HCT116 (cell line): ENCODE results near the gene RNF212. TPM values are rescaled to one million over a fixed set of nuclear protein-coding genes. Genes with fewer than 3 reads are reported as not detected.

Experiments used
- ATAC-seq: fragments of 200-7000 bp; cut with Tn5 transposase; 2 replicates; pipeline ENCODE4 v1.9.1; 2020; ENCODE audit warnings: mild to moderate bottlenecking, moderate library complexity
- BruUV-seq: library from RNA; stranded (reverse); fragments of 400-500 nt; replicated peaks from 2 replicates; lab custom pipeline; 2021; lab: Mats Ljungman, UMichigan
- CTCF ChIA-PET: fragments of 300-600 bp; sonication (Branson Sonifier 250); formaldehyde crosslinking; loops from one replicate; lab custom pipeline; 2021; ENCODE audit warnings: antibody characterized with exemption; lab: Charles Lee
- POLR2A ChIA-PET: fragments of 300-600, 350-600 bp; sonication (Branson Sonifier 250); formaldehyde crosslinking; loops from one replicate; lab custom pipeline; 2021; ENCODE audit warnings: antibody characterized with exemption; lab: Charles Lee
- RAD21 ChIA-PET, 2 experiments: fragments of 300-600 bp; sonication (Branson Sonifier 250); formaldehyde crosslinking; loops; one replicate each; lab custom pipeline; 2023; ENCODE audit warnings: low total read pairs in 2 of 2; ENCODE audit not compliant: uncharacterized antibody in 2 of 2, unreplicated experiment in 2 of 2, low non-redundant PET in 1 of 2; lab: Charles Lee
- DNase-seq: peaks from one replicate; pipeline ENCODE4 v3.0.0-alpha.2; 2010; ENCODE audit warnings: low read depth, low spot score
- H2AFZ ChIP-seq: fragments of 200-600 bp; shearing (Covaris generic), sonication (generic); 2 replicates; pipeline ENCODE4 v1.6.1; 2017; ENCODE audit warnings: low read depth, mixed run types, mixed read lengths, antibody characterized with exemption, low read length; ENCODE audit not compliant: poor library complexity, severe bottlenecking
- H3K27ac ChIP-seq: 2 replicates; pipeline ENCODE4 v1.5.1; 2012; ENCODE audit warnings: low read depth, low read length
- H3K27me3 ChIP-seq: fragments of 200-600 bp; sonication (generic); 2 replicates; pipeline ENCODE4 v1.6.1; 2016; ENCODE audit warnings: mixed run types, low read length, mixed read lengths; ENCODE audit not compliant: insufficient read depth
- H3K36me3 ChIP-seq, 2 experiments: fragments of 200-500 bp in 1 of 2; fragments of 200-600 bp in 1 of 2; sonication (Bioruptor generic) in 1 of 2; sonication (generic) in 1 of 2; 2 replicates each; pipeline versions ENCODE4 v1.5.1 to v1.6.1; 2014 to 2016; ENCODE audit warnings: low read length in 2 of 2, inconsistent platforms in 1 of 2, mixed read lengths in 1 of 2, mixed run types in 1 of 2; ENCODE audit not compliant: insufficient read depth in 2 of 2, control insufficient read depth in 1 of 2
- H3K4me1 ChIP-seq, 2 experiments: fragments of 200-600 bp in 1 of 2; sonication (generic) in 1 of 2; 2 replicates each; pipeline versions ENCODE4 v1.5.1 to v1.6.1; 2012 to 2017; ENCODE audit warnings: low read length in 2 of 2, inconsistent platforms in 1 of 2, mild to moderate bottlenecking in 1 of 2, mixed read lengths in 1 of 2, mixed run types in 1 of 2, moderate library complexity in 1 of 2; ENCODE audit not compliant: insufficient read depth in 2 of 2, control insufficient read depth in 1 of 2
- H3K4me2 ChIP-seq: fragments of 200-600 bp; sonication (generic); 2 replicates; pipeline ENCODE4 v1.6.1; 2017; ENCODE audit warnings: mixed run types, low read length, mixed read lengths
- H3K4me3 ChIP-seq, 2 experiments: fragments of 200-600 bp in 1 of 2; sonication (generic) in 1 of 2; replicated peaks in 1 of 2; 2 replicates each; pipeline ENCODE4 v1.5.1; 2011 to 2016; ENCODE audit warnings: low read length in 2 of 2, control low read depth in 1 of 2, low read depth in 1 of 2, mild to moderate bottlenecking in 1 of 2, mixed read lengths in 1 of 2, mixed run types in 1 of 2
- H3K79me2 ChIP-seq: fragments of 200-600 bp; sonication (generic); 2 replicates; pipeline ENCODE4 v1.6.1; 2017; ENCODE audit warnings: mild to moderate bottlenecking, mixed run types, low read length, moderate library complexity, mixed read lengths; ENCODE audit not compliant: insufficient read depth
- H3K9ac ChIP-seq: fragments of 200-600 bp; sonication (generic); 2 replicates; pipeline ENCODE4 v1.6.1; 2016; ENCODE audit warnings: low read length, mixed read lengths
- H3K9me2 ChIP-seq: fragments of 200-600 bp; sonication (generic), shearing (Covaris generic); 2 replicates; pipeline ENCODE4 v1.6.1; 2017; ENCODE audit warnings: mixed run types, mild to moderate bottlenecking, moderate library complexity; ENCODE audit not compliant: insufficient read depth
- H3K9me3 ChIP-seq, 2 experiments: fragments of 200-500 bp in 1 of 2; fragments of 200-600 bp in 1 of 2; sonication (Bioruptor generic) in 1 of 2; sonication (generic) in 1 of 2; 2 replicates each; pipeline ENCODE4 v1.6.1; 2014 to 2017; ENCODE audit warnings: low read length in 2 of 2, mixed read lengths in 2 of 2, inconsistent platforms in 1 of 2, low read depth in 1 of 2, mild to moderate bottlenecking in 1 of 2, mixed run types in 1 of 2, moderate library complexity in 1 of 2; ENCODE audit not compliant: control insufficient read depth in 1 of 2, insufficient read depth in 1 of 2
- H4K20me1 ChIP-seq: fragments of 200-600 bp; sonication (generic), shearing (Covaris generic); 2 replicates; pipeline ENCODE4 v1.6.1; 2017; ENCODE audit warnings: mixed run types, mild to moderate bottlenecking, moderate library complexity; ENCODE audit not compliant: insufficient read depth
- CBX3 ChIP-seq: IDR thresholded peaks from 2 replicates; pipeline ENCODE4 v1.6.1; 2012; ENCODE audit warnings: low read depth
- CEBPB ChIP-seq: IDR thresholded peaks from 2 replicates; pipeline ENCODE4 v1.6.1; 2012; ENCODE audit warnings: low read depth
- FOSL1 ChIP-seq: IDR thresholded peaks from 2 replicates; pipeline ENCODE4 v1.6.1; 2012; ENCODE audit warnings: low read depth
- MAX ChIP-seq: IDR thresholded peaks from 2 replicates; pipeline ENCODE4 v1.6.1; 2012
- POLR2A ChIP-seq: IDR thresholded peaks from 2 replicates; pipeline ENCODE4 v1.7.0; 2011; ENCODE audit warnings: borderline replicate concordance; ENCODE audit not compliant: insufficient read depth, insufficient read length; ENCODE audit errors: extremely low read depth
- POLR2AphosphoS5 ChIP-seq: IDR thresholded peaks from 2 replicates; pipeline ENCODE4 v1.6.1; 2011; ENCODE audit warnings: mild to moderate bottlenecking, low read depth, low read length, moderate library complexity
- RAD21 ChIP-seq: IDR thresholded peaks from 2 replicates; pipeline ENCODE4 v1.6.1; 2012; ENCODE audit warnings: low read depth, mild to moderate bottlenecking
- REST ChIP-seq: IDR thresholded peaks from 2 replicates; pipeline ENCODE4 v1.6.1; 2012; ENCODE audit warnings: low read depth
- SIN3A ChIP-seq: IDR thresholded peaks from 2 replicates; pipeline ENCODE4 v1.6.1; 2012; ENCODE audit warnings: low read depth
- TCF7L2 ChIP-seq: IDR thresholded peaks from 2 replicates; pipeline ENCODE4 v1.7.0; 2011; ENCODE audit warnings: borderline replicate concordance, inconsistent platforms; ENCODE audit not compliant: insufficient read depth, insufficient read length; ENCODE audit errors: extremely low read depth
- YY1 ChIP-seq: IDR thresholded peaks from 2 replicates; pipeline ENCODE4 v1.6.1; 2011; ENCODE audit warnings: low read length, low read depth, moderate library complexity, mild to moderate bottlenecking; ENCODE audit not compliant: insufficient replicate concordance; ENCODE audit errors: extremely low read depth
- ZNF274 ChIP-seq: fragments of 200-500 bp; sonication (Bioruptor generic); IDR thresholded peaks from 2 replicates; pipeline ENCODE4 v1.6.1; 2014; ENCODE audit warnings: mild to moderate bottlenecking, low read depth, low read length, inconsistent platforms
- intact Hi-C: fragments of 100-400 bp; cut with micrococcal nuclease; formaldehyde crosslinking; loops from 2 replicates; pipeline ENCODE4 v1.10.0; 2022
- total RNA-seq: library from RNA; stranded (reverse); gene quantifications from one replicate; pipeline ENCODE4 v1.2.1, GENCODE V29; 2021; ENCODE audit not compliant: unreplicated experiment

Gene RNF212
- total RNA-seq, 1 experiment from 2014 or later = not detected

GRCh38 chr4:1060621-1061020 is 52.7 kb downstream of the RNF212 start:
- H3K9me3 ChIP-seq = no peaks in the 10 kb centered on the region
- no peak overlapping the region for H3K4me3 ChIP-seq
- H3K79me2 ChIP-seq = no peaks in the 10 kb centered on the region
- no peak for ATAC-seq
- no peak for TF ChIP-seq FOSL1
- no peak for TF ChIP-seq YY1
- TF ChIP-seq, all 23 proteins: peak for 0
- ChIA-PET POLR2A (no interaction called here), RAD21 (no interaction called here), CTCF (no interaction called here)
- Histone ChIP-seq H4K20me1 (no peaks in the 10 kb centered on the region), H2AFZ (no peak overlapping the region), H3K9ac (no peak overlapping the region), H3K36me3 (no peaks in the 10 kb centered on the region), H3K27ac (no peak overlapping the region), H3K27me3 (peaks cover 11% of the 10 kb centered on the region; the same call in 1 of the 2 replicates), H3K9me2 (no peaks in the 10 kb centered on the region), H3K4me2 (no peak overlapping the region), H3K4me1 (no peaks in the 10 kb centered on the region)
- no peak for DNase-seq
- BruUV-seq = no TSS peak
- intact Hi-C loops = no loop called here

- no peaks in the 10 kb centered on the region for H3K9me3 ChIP-seq
- H3K4me2 ChIP-seq = no peak overlapping the region
- ATAC-seq (no peak), DNase-seq (no peak)
- no peak overlapping the region for H2AFZ ChIP-seq
- H3K79me2 ChIP-seq = no peaks in the 10 kb centered on the region
- TF ChIP-seq POLR2A (no peak), RAD21 (no peak), CEBPB (no peak), ZNF274 (no peak), SIN3A (no peak), TCF7L2 (no peak), REST (no peak), CBX3 (no peak), POLR2AphosphoS5 (no peak), MAX (no peak)
- CTCF ChIA-PET = no interaction called here
- no peaks in the 10 kb centered on the region for H3K4me1 ChIP-seq
- no peak overlapping the region for H3K9ac ChIP-seq
- no peak overlapping the region for H3K27ac ChIP-seq
- RAD21 ChIA-PET = no interaction called here
- no peaks in the 10 kb centered on the region for H3K36me3 ChIP-seq
- no peak overlapping the region for H3K4me3 ChIP-seq
- no peaks in the 10 kb centered on the region for H3K9me2 ChIP-seq
- intact Hi-C loops = no loop called here
- POLR2A ChIA-PET = no interaction called here
- H3K27me3 ChIP-seq = peaks cover 16% of the 10 kb centered on the region; the same call in 1 of the 2 replicates
- no TSS peak for BruUV-seq
- H4K20me1 ChIP-seq = no peaks in the 10 kb centered on the region
Measured at GRCh38 chr4:1060121-1060520, 53.2 kb downstream of the RNF212 start.
